Right lobe of liver (tissue), 6 donors: ENCODE data around the gene POLN. TPM values are rescaled to one million over a fixed set of nuclear protein-coding genes. Genes with fewer than 3 reads are reported as not detected.
"Not testable (repeated sequence)": the region's sequence is repeated elsewhere in the genome, so short reads cannot be mapped to it uniquely, and the experiment has no call there.

ENCODE experiments used
- ATAC-seq, 4 donors: fragments of 200-7000 bp; cut with Tn5 transposase; one replicate each; pipeline ENCODE4 v1.9.1; 2020; ENCODE audit warnings: mild to moderate bottlenecking in 4 of 4, moderate library complexity in 4 of 4
- DNase-seq, 3 donors: peaks; one replicate each; pipeline ENCODE4 v3.0.0-alpha.2; 2020
- H3K27ac ChIP-seq, 3 donors: fragments of 200-600 bp; one replicate each; pipeline ENCODE4 v1.8.0; 2022
- H3K27me3 ChIP-seq, 2 donors: fragments of 200-600 bp; one replicate each; pipeline ENCODE4 v1.8.0; 2022
- H3K36me3 ChIP-seq, 4 donors: fragments of 200-600 bp; sonication (generic) in 1 of 4; one replicate each; pipeline versions ENCODE4 v1.5.1 to v1.8.0; 2017 to 2022; ENCODE audit warnings: control low read depth in 1 of 4
- H3K4me1 ChIP-seq, 4 donors: fragments of 200-600 bp; sonication (generic) in 1 of 4; one replicate each; pipeline versions ENCODE4 v1.5.1 to v1.8.0; 2017 to 2022; ENCODE audit warnings: control low read depth in 1 of 4
- H3K4me3 ChIP-seq, 3 donors: fragments of 200-600 bp; one replicate each; pipeline ENCODE4 v1.8.0; 2022
- H3K9me3 ChIP-seq, 4 donors: fragments of 200-600 bp; sonication (generic) in 1 of 4; one replicate each; pipeline versions ENCODE4 v1.5.1 to v1.8.0; 2017 to 2022; ENCODE audit warnings: control low read depth in 1 of 4
- POLR2A ChIP-seq: fragments of 450-650 bp; IDR thresholded peaks from one replicate; pipeline ENCODE4 v1.6.1; 2017; ENCODE audit warnings: antibody characterized with exemption, mild to moderate bottlenecking
- WGBS: methylation state at CpG from one replicate; pipeline ENCODE4 v1.1.6; 2018; ENCODE audit warnings: low coverage, low lambda C conversion rate; ENCODE audit not compliant: insufficient coverage; ENCODE audit errors: missing lambda C conversion rate; 5-methylcytosine and 5-hydroxymethylcytosine counted together
- intact Hi-C, 2 donors: fragments of 100-400 bp; cut with DNase I; formaldehyde crosslinking; loops; one replicate each; pipeline versions ENCODE4 v1.11.2 to v1.14.1; 2022
- total RNA-seq, 6 experiments: library from RNA; depleted of rRNA in 2 of 6; stranded (reverse); fragments of >200 nt in 2 of 6; fragmentation: NEBNext Ultra II Directional in 3 of 6; extraction: Animal tissue kit (Norgen Biotek cat#: 25700) in 3 of 6; gene quantifications; one replicate each; pipeline versions ENCODE4 v1.1.0 to v1.2.4, GENCODE V29; 2016 to 2023
- TF ChIP-seq, protein P1 (sequence below), 4 donors: fragments of 200-600 bp in 3 of 4; fragments of 450-650 bp in 1 of 4; IDR thresholded peaks; one replicate each; pipeline versions ENCODE4 v1.5.1 to v1.8.0; 2016 to 2022; ENCODE audit warnings: antibody characterized with exemption in 4 of 4, mild to moderate bottlenecking in 2 of 4
- donor health status: DM: no; HTN: yes; CAD: no.
- donor health status: DM: no; HTN: no; CAD: no.
- donor health status: DM: no; HTN: no; CAD: no.
- donor health status: DM: no; HTN: yes; CAD: no.
- donor health status: DM: no; HTN: yes; CAD: no.

POLN gene
- total RNA-seq, 6 experiments from 2014 or later = 0.87 to 2.5 (median 1.4) TPM

DNA sequence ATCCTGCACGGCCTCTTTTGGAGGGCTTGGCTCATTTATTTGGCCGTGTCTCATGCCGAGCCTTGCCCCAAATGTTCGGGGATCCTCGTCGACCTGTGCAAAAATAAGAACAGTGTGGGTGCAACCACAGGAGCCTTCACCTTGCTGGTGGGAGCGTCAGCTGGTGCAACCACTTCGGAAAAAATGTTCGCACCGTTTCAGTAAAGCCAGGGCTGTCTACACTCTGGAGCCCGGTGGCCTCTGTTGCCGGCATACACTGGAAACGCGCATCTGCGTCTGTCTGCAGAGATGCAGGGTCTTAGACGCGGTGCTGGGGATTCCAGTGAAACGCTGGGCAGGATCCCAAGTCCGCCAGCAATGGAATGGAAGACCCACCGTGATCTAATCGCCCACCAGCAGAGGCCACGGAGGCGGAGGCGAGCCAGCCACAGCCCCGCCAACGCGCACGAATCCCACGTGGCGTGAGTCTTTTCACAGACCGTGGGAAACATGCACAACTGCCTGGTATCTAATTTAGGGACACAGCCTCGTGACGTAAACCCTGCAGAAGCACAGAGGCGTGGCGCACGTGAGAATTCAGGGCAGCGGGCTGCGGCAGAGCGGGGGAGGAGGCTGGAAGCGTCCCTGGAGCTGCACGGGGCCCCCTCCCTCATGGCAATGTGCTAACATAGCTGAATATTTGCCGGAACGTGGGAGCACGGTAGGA lies 33.8 kb upstream of the POLN start:
- 87% methylated on average over 17 of the region's 44 CpGs for WGBS
- Histone ChIP-seq H3K27me3 (no peaks in the 10 kb centered on the region), H3K36me3 (no peaks in the 10 kb centered on the region), H3K4me1 (no peaks in the 10 kb centered on the region), H3K9me3 (no peaks in the 10 kb centered on the region), H3K27ac (no peak overlapping the region), H3K4me3 (no peak overlapping the region)
- no peak for TF ChIP-seq POLR2A
- TF ChIP-seq, protein P1, sequence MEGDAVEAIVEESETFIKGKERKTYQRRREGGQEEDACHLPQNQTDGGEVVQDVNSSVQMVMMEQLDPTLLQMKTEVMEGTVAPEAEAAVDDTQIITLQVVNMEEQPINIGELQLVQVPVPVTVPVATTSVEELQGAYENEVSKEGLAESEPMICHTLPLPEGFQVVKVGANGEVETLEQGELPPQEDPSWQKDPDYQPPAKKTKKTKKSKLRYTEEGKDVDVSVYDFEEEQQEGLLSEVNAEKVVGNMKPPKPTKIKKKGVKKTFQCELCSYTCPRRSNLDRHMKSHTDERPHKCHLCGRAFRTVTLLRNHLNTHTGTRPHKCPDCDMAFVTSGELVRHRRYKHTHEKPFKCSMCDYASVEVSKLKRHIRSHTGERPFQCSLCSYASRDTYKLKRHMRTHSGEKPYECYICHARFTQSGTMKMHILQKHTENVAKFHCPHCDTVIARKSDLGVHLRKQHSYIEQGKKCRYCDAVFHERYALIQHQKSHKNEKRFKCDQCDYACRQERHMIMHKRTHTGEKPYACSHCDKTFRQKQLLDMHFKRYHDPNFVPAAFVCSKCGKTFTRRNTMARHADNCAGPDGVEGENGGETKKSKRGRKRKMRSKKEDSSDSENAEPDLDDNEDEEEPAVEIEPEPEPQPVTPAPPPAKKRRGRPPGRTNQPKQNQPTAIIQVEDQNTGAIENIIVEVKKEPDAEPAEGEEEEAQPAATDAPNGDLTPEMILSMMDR (IDR thresholded peaks at IDR 0.05) = no peak
- intact Hi-C loops = no loop called here
- ATAC-seq (no peak), DNase-seq (peak in 2 of 3 donors; percentile 5 to 46)

DNA sequence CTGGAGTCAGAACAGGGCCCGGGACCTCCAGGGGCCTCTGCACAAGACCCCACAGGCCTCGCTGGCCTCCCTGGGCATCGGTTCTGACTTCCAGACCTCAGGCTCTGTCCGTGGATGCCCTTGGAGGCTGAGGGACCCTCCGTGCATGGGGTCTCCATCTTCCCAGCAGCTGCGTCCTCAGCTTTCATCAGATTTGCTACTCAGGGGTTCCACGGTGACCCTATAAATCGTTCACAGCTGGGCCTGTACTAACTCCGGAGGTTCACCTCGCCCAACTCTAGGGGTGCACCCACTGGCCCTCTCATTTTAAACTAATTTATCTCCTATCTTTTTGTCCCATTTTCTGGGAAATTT lies 33.1 kb upstream of the POLN start:
- H3K9me3 ChIP-seq, H3K27me3 ChIP-seq, ATAC-seq, H3K36me3 ChIP-seq, DNase-seq, intact Hi-C loops, H3K4me1 ChIP-seq, H3K4me3 ChIP-seq, H3K27ac ChIP-seq: not testable (repeated sequence)
- no CpG with 5 or more reads among the region's 10 CpGs for WGBS

DNA sequence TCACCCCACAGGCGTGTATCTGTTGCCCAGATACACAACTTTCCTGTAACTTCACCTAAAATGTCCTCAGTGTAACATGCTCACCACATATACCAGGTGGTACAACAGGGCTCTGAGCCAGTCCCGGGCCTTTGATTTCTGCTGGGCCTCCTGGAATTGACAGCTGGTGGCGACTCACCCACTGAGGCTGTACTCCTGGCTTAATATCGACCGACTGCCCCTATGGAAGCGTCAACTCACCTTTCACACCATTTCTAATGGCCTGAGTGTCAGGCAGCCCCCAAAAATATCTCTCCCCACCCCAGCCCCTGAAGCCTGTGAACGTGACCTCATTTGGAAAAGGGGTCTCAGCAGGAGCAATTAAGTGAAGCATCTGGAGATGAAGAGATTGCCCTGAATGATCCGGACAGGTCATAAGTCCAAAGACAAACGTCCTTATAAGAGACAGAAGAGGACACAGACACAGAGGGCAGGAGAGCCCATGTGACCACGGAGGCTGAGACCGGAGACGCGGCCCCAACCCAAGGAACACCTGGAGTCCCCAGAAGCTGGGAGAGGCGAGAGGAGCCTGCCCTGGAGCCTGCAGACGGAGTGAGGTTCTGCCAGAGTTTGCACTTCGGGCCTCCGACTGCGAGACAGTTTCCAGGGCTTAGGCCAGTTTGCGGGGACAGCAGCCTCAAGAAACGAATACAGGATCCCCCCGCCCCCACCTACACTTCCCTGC lies 32.6 kb upstream of the POLN start:
- H3K4me3 ChIP-seq = no peak overlapping the region
- no peak overlapping the region for H3K27ac ChIP-seq
- no peak for ATAC-seq
- peak in 2 of 3 donors; percentile 5 to 42 for DNase-seq
- WGBS = 81% methylated on average over 8 of the region's 21 CpGs
- H3K9me3 ChIP-seq = no peaks in the 10 kb centered on the region
- H3K36me3 ChIP-seq = no peaks in the 10 kb centered on the region
- intact Hi-C loops = no loop called here
- TF ChIP-seq, protein P1 (IDR thresholded peaks at IDR 0.05) = no peak
- no peak for TF ChIP-seq POLR2A
- no peaks in the 10 kb centered on the region for H3K27me3 ChIP-seq
- H3K4me1 ChIP-seq = no peaks in the 10 kb centered on the region

DNA sequence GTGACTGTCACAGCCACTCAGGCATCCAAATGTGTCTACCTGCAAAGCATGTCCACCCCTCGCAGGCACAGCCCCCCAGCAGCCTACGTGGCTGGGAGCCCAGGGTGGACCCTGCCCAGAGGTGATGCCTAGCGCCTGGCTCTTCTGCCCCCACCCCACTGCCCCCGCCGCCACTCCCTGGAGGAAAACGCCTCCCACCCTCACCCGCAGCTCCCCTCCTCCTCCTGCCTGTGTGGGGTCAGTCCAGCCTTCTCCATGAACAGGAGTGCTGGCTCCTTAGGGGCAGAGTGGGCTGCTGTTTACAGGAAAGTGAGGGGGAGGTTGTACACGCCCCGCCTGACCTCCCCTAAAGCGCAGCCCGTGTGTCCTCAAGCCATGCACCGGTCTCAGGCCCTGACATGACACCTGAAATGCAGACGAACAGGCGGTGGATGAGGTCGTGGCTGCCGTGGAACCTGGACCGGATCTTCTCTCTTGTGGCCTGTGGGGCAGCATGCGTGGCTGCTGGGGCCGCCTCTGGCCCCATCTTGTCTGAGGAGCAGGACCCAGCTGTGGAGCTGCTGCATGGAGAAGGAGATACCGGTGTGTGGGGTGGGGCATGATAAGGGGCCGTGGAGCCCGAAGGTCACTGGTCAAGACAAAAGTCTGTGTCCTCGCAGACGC lies 31.9 kb upstream of the POLN start:
- DNase-seq (peak in 2 of 3 donors; percentile 16 to 47), ATAC-seq (no peak)
- Histone ChIP-seq H3K27ac (no peak overlapping the region), H3K36me3 (no peaks in the 10 kb centered on the region), H3K9me3 (no peaks in the 10 kb centered on the region), H3K4me1 (no peaks in the 10 kb centered on the region), H3K27me3 (no peaks in the 10 kb centered on the region), H3K4me3 (no peak overlapping the region)
- intact Hi-C loops = no loop called here
- 90% methylated on average over 5 of the region's 24 CpGs for WGBS
- TF ChIP-seq POLR2A = no peak
- TF ChIP-seq, protein P1 (IDR thresholded peaks at IDR 0.05) = no peak

DNA sequence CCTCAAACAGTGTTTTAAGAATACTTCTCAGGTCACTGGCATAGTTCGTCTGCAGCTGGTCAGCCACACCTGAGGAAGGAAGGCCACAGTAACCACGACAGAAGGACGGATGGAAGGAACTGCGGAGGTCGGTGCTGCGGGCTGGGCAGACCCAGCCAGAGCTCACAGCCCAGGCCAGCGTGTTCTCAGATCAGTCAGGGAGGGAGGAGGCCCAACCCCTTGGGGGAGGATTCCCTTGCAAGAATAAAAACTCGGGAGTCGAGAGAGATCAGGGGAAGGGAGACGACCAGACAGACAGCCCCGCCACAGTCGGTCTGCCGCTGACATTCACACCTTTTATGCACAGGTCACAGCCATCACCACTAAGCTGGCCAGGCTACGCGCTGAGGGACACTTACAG lies 31.3 kb upstream of the POLN start:
- ATAC-seq (no peak), DNase-seq (peak in 1 of 3 donors; percentile 48)
- Histone ChIP-seq H3K36me3 (no peaks in the 10 kb centered on the region), H3K4me3 (no peak overlapping the region), H3K9me3 (no peaks in the 10 kb centered on the region), H3K4me1 (no peaks in the 10 kb centered on the region), H3K27me3 (no peaks in the 10 kb centered on the region), H3K27ac (no peak overlapping the region)
- TF ChIP-seq, protein P1 (IDR thresholded peaks at IDR 0.05) = no peak
- TF ChIP-seq POLR2A = no peak
- intact Hi-C loops = no loop called here
- 65% methylated on average over 6 of the region's 15 CpGs for WGBS
